Osteoblast (primary cell): ENCODE results near the gene RPA1. TPM values are rescaled to one million over a fixed set of nuclear protein-coding genes. Genes with fewer than 3 reads are reported as not detected.
"Not testable (repeated sequence)": the region's sequence is repeated elsewhere in the genome, so short reads cannot be mapped to it uniquely, and the experiment has no call there.

Source experiments
- DNase-seq: peaks from one replicate; pipeline ENCODE4 v3.0.0; 2011; ENCODE audit warnings: low spot score, mixed read lengths; ENCODE audit not compliant: insufficient read length; ENCODE audit errors: missing footprints
- H2AFZ ChIP-seq: 2 replicates; pipeline ENCODE4 v1.6.0; 2011; ENCODE audit warnings: mild to moderate bottlenecking, low read length
- H3K27ac ChIP-seq: 2 replicates; pipeline ENCODE4 v1.5.1; 2011; ENCODE audit warnings: mild to moderate bottlenecking, low read depth, low read length, moderate library complexity
- H3K27me3 ChIP-seq: 2 replicates; pipeline ENCODE4 v1.6.0; 2012; ENCODE audit warnings: mild to moderate bottlenecking, control low read depth, inconsistent platforms, low read length, moderate library complexity; ENCODE audit not compliant: insufficient read depth
- H3K36me3 ChIP-seq: 2 replicates; pipeline ENCODE4 v1.5.1; 2011; ENCODE audit warnings: mild to moderate bottlenecking, low read length, control low read depth, moderate library complexity; ENCODE audit not compliant: insufficient read depth
- H3K4me1 ChIP-seq: 2 replicates; pipeline ENCODE4 v1.5.1; 2011; ENCODE audit warnings: mild to moderate bottlenecking, low read length, control low read depth, moderate library complexity; ENCODE audit not compliant: insufficient read depth
- H3K4me2 ChIP-seq: 2 replicates; pipeline ENCODE4 v1.6.0; 2011; ENCODE audit warnings: mild to moderate bottlenecking, low read length; ENCODE audit not compliant: insufficient read depth
- H3K4me3 ChIP-seq: fragments of 200-600 bp; sonication (generic); 3 replicates; pipeline ENCODE4 v1.5.1; 2012; ENCODE audit warnings: mild to moderate bottlenecking, low read length, inconsistent platforms; ENCODE audit not compliant: insufficient read depth
- H3K79me2 ChIP-seq: 2 replicates; pipeline ENCODE4 v1.6.0; 2012; ENCODE audit warnings: mild to moderate bottlenecking, low read length, control low read depth, inconsistent platforms; ENCODE audit not compliant: insufficient read depth
- H3K9me3 ChIP-seq: 2 replicates; pipeline ENCODE4 v1.5.1; 2011; ENCODE audit warnings: low read depth, low read length, control low read depth
- H4K20me1 ChIP-seq: 2 replicates; pipeline ENCODE4 v1.6.0; 2012; ENCODE audit warnings: mild to moderate bottlenecking, low read length, control low read depth; ENCODE audit not compliant: insufficient read depth
- total RNA-seq: library from RNA; depleted of rRNA; stranded (reverse); fragments of >200 nt; gene quantifications from 2 replicates; pipeline ENCODE4 v1.2.3, GENCODE V29; 2012
- TF ChIP-seq, protein P1 (sequence below): IDR thresholded peaks from 2 replicates; pipeline ENCODE4 v1.5.1; 2011; ENCODE audit warnings: mild to moderate bottlenecking, low read depth, low read length, moderate library complexity; ENCODE audit errors: extremely low read depth

Gene RPA1
- total RNA-seq, 1 donor: 14.8 TPM

DNA sequence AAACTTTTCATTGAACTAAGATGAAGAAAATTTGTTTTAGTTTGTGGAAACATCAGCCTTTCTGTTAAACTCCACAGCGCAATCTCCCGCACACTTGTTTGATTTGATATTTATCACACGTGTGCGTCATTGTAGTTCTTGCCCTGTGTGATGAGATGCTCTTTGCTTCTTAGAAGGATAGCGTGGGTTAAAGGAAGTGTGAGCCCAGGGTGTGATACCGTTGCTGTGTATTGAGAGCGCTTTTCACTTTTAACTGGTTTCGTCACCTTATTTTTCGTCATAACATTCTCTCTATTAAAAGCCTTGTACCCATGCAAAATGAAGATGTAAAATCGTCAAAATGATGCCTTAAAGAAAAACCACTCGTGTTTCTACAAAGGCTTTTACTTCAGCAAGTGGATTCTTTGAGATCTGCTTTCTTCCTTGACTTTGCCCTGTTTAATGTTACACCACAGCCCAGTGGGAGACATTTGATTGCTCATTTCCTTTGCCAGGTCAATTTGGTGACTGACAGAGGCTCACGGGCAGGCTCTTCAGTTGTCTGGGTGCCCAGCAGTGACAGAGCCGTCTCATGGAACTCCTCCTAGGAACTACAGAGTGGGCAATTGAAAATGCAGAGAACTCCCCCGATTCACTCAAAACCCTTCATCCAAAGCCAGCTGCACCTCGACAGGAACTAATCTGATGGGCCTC is 61.1 kb downstream of the RPA1 start:
- Histone ChIP-seq H3K4me3 (no peak overlapping the region), H2AFZ (no peak overlapping the region), H3K4me1 (no peaks in the 10 kb centered on the region), H3K4me2 (no peak overlapping the region), H3K9me3 (peaks cover under 1% of the 10 kb centered on the region), H3K27me3 (no peaks in the 10 kb centered on the region), H3K79me2 (no peaks in the 10 kb centered on the region), H3K36me3 (peaks cover 47% of the 10 kb centered on the region), H4K20me1 (no peaks in the 10 kb centered on the region), H3K27ac (no peak overlapping the region)
- no peak for DNase-seq
- TF ChIP-seq, protein P1, sequence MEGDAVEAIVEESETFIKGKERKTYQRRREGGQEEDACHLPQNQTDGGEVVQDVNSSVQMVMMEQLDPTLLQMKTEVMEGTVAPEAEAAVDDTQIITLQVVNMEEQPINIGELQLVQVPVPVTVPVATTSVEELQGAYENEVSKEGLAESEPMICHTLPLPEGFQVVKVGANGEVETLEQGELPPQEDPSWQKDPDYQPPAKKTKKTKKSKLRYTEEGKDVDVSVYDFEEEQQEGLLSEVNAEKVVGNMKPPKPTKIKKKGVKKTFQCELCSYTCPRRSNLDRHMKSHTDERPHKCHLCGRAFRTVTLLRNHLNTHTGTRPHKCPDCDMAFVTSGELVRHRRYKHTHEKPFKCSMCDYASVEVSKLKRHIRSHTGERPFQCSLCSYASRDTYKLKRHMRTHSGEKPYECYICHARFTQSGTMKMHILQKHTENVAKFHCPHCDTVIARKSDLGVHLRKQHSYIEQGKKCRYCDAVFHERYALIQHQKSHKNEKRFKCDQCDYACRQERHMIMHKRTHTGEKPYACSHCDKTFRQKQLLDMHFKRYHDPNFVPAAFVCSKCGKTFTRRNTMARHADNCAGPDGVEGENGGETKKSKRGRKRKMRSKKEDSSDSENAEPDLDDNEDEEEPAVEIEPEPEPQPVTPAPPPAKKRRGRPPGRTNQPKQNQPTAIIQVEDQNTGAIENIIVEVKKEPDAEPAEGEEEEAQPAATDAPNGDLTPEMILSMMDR: no peak

DNA sequence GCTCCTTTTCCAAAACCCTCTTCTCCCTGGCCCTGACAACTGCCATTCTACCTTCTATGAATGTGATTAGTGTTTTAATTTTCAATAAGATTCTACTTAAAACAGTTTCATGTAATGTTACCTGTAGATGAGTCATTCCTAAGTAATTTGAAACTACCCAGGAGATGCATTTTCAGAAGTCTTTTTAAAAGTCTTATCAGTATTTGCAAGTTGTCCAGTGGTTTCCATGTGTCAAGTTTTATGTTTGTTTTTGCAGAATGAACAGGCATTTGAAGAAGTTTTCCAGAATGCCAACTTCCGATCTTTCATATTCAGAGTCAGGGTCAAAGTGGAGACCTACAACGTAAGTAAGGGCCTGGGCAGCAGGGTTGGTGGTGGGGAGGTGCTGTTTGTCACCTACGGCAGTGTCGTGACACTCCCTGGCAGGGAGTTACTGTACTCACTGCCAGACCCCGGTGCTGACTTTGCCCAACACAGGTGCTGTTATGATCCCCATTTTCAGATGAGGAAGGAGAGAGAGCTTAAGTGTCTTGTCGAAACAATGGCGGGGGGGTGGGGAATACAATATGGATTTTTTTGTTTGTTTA is 65.0 kb downstream of the RPA1 start:
- Histone ChIP-seq H3K79me2 (no peaks in the 10 kb centered on the region), H3K36me3 (peaks cover 59% of the 10 kb centered on the region), H3K9me3 (no peaks in the 10 kb centered on the region), H3K27ac (no peak overlapping the region), H3K4me2 (no peak overlapping the region), H3K27me3 (no peaks in the 10 kb centered on the region), H4K20me1 (no peaks in the 10 kb centered on the region), H2AFZ (no peak overlapping the region), H3K4me1 (no peaks in the 10 kb centered on the region), H3K4me3 (no peak overlapping the region)
- TF ChIP-seq, protein P1: no peak
- no peak for DNase-seq

DNA sequence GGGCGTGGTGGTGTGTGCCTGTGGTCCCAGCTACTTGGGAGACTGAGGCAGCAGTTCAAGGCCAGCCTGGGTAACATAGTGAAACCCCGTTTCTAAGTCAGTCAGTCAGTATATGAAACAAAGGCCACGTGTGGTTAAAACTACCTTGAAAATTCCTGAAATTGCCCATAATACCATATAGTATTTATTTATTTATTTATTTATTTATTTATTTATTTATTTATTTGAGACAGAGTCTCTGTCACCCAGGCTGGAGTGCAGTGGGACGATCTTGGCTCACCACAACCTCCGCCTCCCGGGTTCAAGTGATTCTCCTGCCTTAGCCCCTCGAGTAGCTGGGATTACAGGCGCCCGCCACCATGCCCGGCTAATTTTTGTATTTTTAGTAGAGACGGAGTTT is 65.7 kb downstream of the RPA1 start:
- not testable (repeated sequence) for H4K20me1 ChIP-seq

DNA sequence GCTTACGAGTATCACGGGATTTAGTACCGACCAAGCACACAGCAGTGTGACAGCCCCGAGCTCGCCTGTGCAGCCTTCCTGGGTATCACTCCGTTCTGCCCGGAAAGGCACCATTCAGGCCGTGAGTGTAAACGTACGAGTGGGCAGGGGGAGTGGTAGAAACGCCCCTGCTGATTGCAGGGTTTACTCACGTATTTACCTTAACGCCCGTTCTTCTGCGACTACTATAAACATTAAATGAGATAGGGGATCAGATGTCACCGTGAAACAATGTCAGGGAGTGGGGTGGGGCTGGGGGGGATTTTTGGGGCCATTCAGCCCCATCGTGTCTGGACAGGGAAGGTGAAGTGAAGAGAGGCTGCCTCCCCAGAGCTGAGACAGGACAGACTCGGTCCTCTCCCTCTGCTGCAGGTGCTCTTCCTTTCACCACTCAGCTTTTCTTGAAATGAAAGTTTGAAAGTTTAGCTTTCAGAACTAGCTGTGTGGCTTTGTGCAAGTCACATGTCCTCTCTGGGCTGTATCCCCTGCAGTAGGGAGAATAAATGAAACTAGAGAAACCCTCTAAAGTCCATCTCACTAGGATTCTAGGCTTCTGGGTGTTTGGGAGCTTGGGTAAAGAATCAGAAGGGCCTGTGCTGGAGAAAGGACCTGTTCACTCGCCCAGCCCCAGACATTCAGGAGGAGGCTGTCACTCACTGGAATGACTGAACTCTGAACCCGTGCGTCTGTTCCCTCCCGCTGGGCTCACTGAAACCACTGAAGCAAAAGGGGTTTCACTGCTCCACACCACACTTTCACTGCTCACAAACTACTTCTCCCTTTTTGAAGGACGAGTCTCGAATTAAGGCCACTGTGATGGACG is 66.7 kb downstream of the RPA1 start:
- TF ChIP-seq, protein P1: no peak
- H3K4me2 ChIP-seq: no peak overlapping the region
- H4K20me1 ChIP-seq: no peaks in the 10 kb centered on the region
- DNase-seq: peak; percentile 60
- H3K4me1 ChIP-seq: no peaks in the 10 kb centered on the region
- H3K9me3 ChIP-seq: no peaks in the 10 kb centered on the region
- H3K4me3 ChIP-seq: no peak overlapping the region
- H3K27ac ChIP-seq: no peak overlapping the region
- H3K36me3 ChIP-seq: peaks cover 50% of the 10 kb centered on the region
- H2AFZ ChIP-seq: no peak overlapping the region
- H3K27me3 ChIP-seq: no peaks in the 10 kb centered on the region
- H3K79me2 ChIP-seq: no peaks in the 10 kb centered on the region

More for the DNA sequence above, 65.7 kb downstream of the RPA1 start:
- DNase-seq, H3K27ac ChIP-seq, H3K79me2 ChIP-seq, H3K9me3 ChIP-seq, H3K27me3 ChIP-seq, H3K4me1 ChIP-seq, H3K4me2 ChIP-seq, H3K4me3 ChIP-seq, H2AFZ ChIP-seq: not testable (repeated sequence)
- H3K36me3 ChIP-seq: peaks cover 59% of the 10 kb centered on the region
